Measurements from ENCODE around the gene KIAA0753.

KIAA0753 gene

DNA sequence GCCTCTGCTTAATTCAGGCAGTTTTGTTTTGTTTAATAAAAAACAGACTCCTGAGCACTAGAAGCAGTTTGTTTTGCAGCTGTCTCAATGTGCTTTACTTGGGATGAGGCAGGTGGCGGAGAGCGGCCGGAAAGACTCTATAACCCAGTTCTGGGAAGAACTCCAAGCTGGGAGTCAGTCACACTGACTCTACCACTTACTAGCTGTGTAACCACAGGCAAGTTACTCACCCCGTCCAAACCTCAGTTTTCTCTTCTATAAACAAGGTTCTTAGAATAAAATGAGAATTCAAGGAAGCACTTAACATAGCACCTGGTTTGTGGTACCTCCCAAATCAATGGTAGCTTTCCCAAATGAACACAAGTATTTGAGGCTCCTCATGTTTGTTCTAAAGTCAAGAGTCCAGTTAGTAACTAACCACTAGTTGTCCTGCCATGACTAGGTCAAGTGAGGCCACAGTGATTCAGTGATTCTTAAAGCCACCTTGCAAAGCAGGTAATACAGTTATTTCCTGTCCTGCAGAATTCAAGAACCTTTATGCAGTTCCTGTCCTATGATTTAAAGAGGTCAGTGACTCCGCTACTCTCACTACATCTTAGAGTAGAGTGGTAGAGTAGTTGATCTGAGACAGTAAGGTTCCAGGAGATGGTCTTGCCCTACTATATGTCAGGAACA lies 3.1 kb upstream of the KIAA0753 start:
- no peak for DNase-seq (ENCODE audit: insufficient read length, low spot score)
- FAIRE-seq: no peak

DNA sequence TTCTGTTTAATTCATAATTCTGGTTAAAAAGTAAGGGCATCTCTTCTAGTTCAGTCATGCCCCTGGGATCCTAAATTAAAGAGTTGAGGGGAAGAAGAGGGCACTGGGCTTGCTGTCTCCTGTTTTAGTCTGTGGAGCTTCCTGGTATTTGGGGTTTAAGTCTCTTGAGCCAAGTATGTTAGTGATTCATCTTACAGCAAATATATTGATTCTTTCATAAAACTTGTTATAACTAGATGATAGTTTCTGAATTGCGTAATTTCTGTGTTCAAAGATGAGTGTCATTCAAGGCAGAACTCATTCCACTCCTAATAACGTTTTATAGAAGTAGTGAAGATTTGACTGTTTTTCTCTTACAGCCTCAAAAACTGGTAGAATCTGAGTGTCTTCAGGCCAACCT lies 2.1 kb upstream of the KIAA0753 start:
- FAIRE-seq (no peak), DNase-seq (ENCODE audit: insufficient read length, low spot score) (no peak)

DNA sequence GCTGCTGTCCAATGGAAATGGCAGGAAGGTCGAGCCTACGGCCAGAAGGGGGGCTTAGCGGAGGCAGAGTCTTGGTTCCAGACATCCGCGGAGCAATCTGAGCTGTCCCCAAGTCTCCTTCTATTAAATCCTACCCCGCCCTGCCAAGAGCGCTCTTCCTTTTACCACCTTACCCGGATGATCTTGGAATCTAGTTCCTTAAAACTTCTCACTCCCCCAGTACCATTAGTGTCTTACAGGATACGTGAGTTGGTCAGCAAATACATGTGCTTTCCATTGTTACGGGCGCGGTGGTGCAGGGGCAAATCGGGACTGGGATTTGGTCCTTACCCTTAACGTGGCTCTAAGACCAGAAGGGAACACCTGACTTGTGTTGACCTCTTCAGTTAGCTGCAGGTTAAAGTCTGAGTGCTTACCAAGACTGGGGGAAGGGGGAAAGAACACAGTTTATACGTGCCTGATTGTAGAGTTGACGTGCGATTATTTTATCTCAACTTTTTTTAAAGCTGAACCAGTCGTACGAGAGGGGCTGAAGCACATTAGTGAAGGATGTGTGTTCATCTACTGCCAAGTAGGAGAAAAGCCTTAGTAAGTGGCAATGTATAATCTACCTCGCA lies 844 bp upstream of the KIAA0753 start:
- FAIRE-seq (no peak), DNase-seq (ENCODE audit: insufficient read length, low spot score) (no peak)

DNA sequence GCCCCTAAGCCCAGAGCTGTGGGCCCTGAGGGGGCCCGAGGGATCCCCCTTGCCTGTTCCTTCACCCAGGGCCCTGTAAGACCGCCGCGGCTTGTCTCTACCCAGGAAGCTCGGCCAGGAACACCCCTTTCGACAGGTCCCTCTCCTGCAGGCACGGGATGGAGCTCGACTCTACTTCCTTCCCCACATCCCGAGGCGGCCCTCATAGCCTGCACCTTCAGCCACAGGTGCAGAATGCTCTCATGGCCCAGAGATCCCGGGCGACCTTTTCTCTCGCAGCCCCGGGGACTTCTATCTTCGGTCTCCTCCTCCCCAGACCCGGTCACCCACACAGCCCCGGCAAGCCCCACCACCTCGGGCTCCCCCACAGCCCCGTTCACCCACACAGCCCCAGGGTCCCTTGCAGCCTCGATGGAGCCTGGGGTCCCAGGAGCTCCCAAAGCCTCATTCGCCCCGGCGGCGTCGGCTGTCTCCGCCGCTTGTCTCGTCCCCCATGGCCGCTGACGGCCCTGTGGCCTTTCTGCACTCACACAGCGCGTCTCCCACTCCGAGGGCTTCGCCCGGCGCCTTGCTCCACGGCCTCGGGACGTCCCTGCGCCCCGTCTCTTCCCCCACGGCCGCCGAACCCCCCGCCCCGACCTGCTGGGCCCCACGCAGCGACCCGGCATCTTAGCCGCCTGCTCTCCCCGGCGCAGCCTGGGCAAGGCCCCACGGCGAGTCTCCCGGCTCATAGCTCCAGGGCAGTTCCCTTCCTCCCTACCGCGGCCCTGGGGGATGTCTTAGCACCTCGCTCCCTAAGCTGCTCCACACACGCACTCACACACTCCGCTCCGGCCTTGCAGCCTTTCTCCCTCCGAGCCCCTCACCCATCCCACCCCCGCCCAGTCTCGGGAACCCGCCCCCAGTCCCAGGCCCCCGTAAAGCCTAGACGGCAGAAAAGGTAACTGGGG lies 650 bp downstream of the KIAA0753 start:
- no peak for DNase-seq (ENCODE audit: insufficient read length, low spot score)
- FAIRE-seq: peak; percentile 71

DNA sequence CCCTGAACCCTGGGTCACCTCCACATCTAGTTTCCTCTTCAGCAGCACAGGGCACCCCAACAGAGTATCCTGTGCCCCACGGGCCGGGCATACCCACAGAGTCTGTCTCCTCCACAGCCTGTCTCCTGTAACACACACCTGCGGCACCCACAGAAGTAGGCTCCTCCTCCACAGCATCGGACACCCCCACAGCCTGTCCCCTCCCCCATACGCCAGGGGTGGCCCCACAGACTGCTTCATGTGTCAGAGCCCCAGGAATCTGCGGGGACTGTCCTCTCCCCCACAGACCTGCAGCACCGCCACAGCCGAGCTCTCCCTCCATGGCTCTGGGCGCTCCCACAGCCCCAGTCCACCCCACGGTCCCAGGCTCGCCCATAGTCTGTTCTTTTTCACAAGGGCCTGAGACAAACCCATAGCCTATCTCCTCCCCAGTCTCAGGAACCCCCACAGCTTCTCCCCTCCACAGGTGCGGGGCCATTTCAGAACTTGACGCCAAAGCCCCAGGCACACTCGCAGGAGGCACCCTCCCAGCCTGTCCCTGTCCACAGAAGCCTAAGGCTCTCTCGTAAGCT lies 1.4 kb downstream of the KIAA0753 start:
- FAIRE-seq (no peak), DNase-seq (ENCODE audit: insufficient read length, low spot score) (no peak)

DNA sequence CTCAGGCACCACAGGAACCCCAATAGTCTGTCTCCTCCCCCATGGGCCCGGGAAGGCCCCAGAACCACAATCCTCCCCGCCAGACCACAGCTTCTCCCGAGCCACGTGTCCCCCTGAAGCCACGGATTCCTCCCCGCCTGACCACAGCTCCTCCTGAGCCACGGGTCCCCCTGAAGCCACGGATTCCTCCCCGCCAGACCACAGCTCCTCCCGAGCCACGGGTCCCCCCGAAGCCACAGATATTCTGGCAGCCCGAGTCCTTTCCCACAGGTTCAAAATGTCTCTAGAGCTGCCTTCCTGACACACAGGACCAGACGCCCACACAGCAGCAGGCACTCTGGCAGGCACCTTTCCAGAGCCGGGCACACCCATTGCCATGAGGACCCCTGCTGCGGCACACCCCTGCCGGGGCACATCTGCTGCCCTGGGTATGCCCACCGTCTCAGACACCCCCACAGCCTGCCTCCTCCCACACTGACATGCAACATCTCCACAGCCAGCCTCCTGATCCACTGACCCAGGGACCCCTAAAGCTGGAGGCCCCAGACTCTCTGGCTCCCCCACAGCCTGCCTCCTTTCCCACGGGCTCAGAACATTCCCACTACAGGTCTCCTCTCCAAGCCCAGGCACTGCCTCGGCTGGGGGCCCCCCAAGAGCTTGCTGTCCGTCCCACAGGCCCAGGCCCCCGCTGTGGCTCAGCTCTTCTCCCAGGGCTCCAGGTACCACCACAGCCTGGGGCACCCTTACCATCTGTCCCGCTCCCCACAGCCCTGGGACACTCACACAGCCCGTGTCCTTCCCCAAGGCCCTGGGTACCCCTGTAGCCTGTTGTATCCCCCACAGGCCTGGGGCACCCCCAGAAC lies 2.2 kb downstream of the KIAA0753 start:
- DNase-seq (ENCODE audit: insufficient read length, low spot score): no peak
- no peak for FAIRE-seq

DNA sequence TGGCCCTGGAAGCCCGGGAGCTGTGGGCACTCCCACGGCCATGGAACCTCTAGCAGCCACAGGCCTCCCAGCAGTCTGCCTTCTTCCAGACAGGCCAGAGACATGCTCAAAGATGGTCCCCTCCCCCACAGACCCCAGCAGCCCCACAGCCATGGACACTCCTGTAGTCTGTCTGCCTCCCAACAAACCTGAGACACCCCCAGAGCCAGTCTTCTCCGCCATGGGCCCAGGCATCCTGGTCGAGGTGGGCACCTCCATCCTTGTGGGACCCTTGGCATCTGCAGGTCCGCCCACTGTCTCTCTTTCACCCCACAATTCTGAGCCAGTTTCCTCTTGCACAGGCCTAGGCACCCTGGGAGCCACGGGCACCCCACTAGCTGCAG lies 3.1 kb downstream of the KIAA0753 start:
- FAIRE-seq (no peak), DNase-seq (ENCODE audit: insufficient read length, low spot score) (no peak)

DNA sequence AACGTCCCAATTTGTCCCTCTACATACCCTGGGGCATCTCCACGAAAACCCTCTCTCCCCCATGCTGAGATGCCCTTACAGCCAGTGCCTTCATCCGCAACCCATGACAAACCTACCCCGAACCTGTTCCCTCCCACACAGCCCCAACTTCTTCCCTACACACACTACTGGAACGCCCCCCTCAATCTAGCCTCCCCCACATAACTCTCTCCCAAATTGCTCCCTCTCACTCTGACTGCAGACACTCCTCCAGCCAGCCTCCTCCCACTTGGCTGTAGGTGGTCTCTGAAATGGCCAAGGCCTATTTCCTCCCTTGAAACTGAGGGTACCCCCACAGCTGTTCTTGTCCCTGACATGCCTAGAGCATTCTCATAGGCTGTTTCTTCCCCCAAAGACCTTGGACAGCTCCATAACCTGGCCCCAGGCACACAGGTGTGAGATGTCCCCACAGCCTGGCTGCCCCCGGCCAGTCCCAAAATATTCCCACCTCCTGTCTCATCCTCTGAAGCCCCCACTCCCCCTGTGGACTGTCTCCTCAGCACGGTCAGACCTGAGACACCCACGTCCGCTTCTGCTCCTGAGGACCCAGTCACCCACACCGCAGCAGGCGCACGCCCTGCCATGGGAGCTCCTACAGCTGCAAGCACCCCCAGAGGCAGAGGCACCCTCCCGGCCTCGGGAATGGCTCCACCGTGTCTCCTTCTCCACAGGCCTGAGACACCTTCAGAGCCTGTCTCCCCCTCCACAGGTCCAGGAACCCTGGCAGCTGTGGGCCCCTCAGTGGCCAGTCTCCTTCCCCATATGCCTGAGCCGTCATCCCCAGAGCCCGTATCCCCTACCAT lies 3.7 kb downstream of the KIAA0753 start:
- DNase-seq (ENCODE audit: insufficient read length, low spot score): no peak
- FAIRE-seq: no peak

DNA sequence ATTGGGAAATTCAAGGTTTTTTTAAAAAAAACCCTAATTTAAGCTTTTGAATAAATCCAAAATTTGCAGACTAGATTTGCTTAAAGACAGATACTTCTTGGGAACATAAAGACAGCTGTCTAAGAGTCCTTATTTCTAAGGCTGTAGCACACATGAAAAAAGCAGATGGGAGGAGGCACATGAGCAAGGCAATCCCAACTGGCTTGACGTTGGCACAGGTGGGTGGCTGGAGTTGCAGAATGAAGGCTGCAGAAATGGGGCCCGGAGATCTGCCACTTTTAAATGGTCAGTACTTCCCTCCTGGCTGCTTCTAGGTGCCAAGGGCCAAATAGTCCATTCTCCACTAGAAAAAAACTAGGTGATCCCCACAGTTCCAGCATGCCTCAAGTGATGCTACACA lies 4.4 kb downstream of the KIAA0753 start:
- FAIRE-seq: no peak
- no peak for DNase-seq (ENCODE audit: insufficient read length, low spot score)

DNA sequence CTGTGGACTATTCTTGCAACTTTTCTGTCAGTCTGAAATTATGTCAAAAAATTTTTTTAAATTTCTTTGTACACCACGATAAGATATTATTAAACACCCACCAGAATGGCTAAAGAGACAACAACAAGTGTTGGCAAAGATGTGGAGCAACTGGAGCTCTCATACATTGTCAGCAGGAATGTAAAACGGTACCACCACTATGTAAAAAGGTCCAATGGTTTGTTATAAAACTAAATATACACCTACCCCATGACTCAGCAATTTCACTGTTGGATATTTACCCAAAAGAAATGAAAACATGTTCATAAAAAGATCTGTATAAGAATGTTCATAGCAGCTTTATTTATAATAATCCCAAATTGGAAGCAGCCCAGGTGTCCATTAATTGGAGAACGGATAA lies 7.2 kb downstream of the KIAA0753 start:
- DNase-seq (ENCODE audit: insufficient read length, low spot score) (no peak), FAIRE-seq (no peak)

DNA sequence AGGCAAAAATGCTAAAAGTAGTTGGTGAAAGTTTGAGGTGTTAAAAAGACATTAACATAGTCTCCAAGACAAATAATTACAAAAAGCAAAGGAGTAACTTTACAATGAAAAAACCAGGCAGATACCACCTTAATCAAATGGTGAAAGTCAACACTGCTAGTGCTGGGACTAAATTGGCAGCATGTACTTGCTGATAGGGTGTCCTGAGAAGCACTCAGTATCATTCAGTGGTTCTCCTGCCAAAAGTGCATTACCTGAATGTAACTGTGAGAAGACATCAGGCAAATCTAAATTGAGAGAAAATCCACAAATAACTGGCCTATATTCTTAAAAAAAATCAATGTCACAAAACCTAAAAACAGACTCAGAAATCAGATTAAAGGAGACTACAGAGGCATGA lies 8.0 kb downstream of the KIAA0753 start:
- FAIRE-seq: no peak

DNA sequence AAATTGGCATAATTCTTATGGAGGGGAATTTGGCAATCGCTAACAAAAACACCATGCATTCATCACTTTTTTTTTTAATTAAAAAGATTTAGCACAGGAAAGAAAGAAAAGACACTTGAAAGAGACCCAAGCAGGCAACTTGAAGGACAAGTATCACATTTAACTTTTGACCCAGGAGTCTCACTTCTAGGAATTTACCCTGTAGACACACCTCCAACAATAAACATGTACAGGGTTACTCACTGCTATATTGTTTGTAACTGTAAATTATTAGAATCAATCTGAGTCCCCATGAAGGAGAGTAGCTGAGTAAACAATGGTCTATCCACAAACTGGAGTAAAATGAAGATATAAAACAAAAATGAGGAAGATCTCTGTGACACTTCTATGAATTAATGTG lies 10.1 kb downstream of the KIAA0753 start:
- no peak for DNase-seq (ENCODE audit: insufficient read length, low spot score)
- no peak for FAIRE-seq

More for the DNA sequence above, 8.0 kb downstream of the KIAA0753 start:
- DNase-seq (ENCODE audit: insufficient read length, low spot score): no peak

DNA sequence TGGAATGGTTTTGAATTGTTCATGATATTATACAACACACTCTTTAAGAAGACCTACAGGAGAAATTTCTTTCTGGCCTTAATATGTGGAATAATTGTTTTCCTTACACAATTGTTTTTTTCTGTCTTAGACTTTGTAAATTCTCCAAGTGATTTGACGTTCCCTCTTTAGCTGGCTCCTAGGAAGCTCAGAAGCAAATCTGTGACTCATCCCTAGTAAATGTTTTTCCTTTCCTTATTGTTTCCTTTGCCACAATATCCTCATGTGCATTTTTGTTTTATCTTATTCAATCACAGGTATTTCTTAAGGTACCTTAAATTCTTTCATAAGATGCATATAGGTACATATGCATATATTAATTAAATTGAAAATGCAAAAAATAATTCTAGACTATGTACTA lies 13.5 kb downstream of the KIAA0753 start:
- DNase-seq (ENCODE audit: insufficient read length, low spot score): no peak
- no peak for FAIRE-seq

DNA sequence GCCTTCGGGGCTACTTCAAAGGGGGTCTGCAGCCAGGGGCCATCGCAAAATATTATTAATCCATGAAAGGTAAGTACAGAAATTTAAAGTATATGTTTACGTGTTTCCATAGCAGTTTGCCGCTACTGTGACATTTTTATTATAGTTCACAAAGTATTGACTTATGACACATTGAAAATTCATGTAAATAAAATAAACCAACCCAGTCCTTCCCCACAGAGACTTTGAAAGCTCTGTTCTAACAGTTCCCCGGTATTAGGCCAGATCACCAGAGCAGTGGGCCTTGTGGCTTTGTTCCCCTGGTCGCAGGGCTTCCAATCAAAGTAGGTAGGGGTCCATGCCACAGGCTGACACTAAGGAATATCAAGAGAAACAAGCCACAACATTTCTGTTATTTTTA lies 13.9 kb downstream of the KIAA0753 start:
- FAIRE-seq (no peak), DNase-seq (ENCODE audit: insufficient read length, low spot score) (no peak)

DNA sequence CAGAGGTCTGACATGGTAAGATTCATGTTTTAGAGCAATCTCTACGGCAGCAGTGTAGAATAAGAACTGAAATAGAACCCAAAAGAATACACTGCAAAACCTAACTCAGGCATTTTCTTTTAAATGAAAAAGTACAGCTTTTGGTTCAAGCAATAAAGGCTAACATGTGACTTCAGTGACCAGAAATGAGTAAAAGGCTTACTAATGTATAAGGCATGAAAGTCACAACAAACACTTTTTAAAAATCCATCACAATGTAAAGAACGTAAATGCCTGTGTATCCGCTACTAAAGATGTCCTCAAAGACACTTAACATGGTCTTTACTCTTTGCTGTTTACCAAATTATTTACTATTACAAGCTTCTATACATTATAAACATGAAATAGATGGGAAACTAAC lies 16.6 kb downstream of the KIAA0753 start:
- no peak for FAIRE-seq
- no peak for DNase-seq (ENCODE audit: insufficient read length, low spot score)

DNA sequence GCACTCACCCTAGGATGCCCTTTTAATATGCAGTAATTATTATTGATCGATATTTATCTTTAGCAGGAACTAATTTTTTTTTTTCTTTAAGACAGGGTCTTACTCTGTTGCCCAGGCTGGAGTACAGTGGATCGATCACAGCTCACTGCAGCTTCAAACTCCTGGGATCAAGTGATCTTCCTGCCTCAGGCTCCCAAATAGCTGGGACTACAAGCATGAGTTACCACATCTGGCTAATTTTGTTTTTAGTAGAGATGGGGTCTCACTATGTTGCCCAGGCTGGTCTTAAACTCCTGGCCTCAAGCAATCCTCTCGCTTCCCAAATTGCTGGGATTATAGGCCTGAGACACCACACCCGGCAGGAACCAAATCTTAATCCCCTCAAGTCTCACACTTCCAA lies 29.3 kb downstream of the KIAA0753 start:
- no peak for DNase-seq (ENCODE audit: insufficient read length, low spot score)
- FAIRE-seq: no peak

DNA sequence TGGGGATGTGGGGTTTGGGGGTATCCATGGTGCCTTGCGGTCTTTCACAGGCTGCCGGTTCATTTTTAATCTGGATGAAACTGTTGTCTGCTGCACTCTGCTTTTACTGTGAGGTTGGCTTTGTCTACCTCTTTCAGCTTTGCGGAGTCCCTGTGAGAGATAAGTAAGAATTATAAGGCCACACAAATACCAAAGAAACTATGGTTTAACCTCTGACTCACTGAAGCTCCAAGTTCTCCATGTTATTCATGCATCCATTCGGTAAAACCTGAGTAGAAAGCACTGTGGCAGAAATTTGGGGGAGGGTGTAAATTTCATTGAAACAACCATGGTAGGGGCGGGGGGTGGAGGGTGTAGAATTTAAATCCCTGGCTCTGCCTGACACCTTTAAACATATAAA lies 30.5 kb downstream of the KIAA0753 start:
- DNase-seq (ENCODE audit: insufficient read length, low spot score) (no peak), FAIRE-seq (no peak)

DNA sequence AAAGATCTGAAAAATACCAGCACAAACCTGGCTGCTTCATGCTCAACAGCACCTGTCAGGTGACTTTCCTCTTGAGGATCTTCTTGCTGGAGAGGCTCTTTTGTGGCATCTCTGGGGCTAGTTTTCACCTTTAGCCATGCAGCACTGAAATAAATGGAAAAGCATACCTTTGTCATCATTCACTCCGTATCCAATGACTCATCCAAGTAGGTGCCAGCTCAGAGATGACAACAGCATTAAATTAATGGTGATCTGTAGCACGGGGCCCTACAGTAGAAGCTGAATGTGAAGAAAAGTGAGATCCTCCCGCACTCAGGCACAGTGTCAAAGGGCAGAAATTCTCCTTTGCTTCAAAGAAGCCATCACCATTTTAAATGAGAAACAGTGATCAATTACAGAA lies 32.2 kb downstream of the KIAA0753 start:
- no peak for DNase-seq (ENCODE audit: insufficient read length, low spot score)
- FAIRE-seq: no peak

DNA sequence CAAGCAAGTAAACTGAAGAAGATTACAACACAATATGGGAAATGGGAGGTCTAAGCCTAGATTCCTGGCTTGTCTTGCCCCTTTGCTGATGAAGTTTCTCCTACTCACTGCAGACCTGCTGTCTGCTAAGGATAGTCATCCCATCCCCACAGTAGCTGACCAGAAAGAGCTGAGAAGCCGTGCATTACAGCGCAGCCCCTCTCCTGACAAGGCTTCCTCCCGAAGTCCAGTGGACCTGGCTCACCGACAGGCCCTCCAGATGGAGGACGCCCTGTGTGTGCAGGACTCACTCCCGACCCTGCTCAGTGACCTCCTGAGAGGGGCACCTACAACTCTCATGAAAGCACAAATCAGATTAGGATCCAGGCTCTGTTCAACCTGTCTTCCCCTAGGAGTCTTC lies 35.4 kb downstream of the KIAA0753 start:
- FAIRE-seq: no peak
- DNase-seq (ENCODE audit: insufficient read length, low spot score): no peak

Measured in GM19239 (cell line).